SK-N-SH (cell line): ENCODE measurements around the gene MKRN2OS.

ENCODE experiments used
- CHD2 ChIP-seq: fragments of 150-350 bp; IDR thresholded peaks from 2 replicates; pipeline ENCODE4 v1.6.1; 2018; ENCODE audit warnings: low read length; ENCODE audit not compliant: partially characterized antibody
- CTCF ChIP-seq: fragments of 200-600 bp; sonication (generic); IDR thresholded peaks from 2 replicates; pipeline ENCODE4 v1.6.1; 2017; ENCODE audit warnings: antibody characterized with exemption, mild to moderate bottlenecking, moderate library complexity
- EP300 ChIP-seq, 2 experiments: IDR thresholded peaks; 2 replicates each; pipeline versions ENCODE4 v1.4.0 to v1.6.1; 2012; ENCODE audit warnings: borderline replicate concordance in 1 of 2, low read depth in 1 of 2, low read length in 1 of 2
- EZH2phosphoT487 ChIP-seq: fragments of 200-600 bp; sonication (generic); IDR thresholded peaks from 2 replicates; pipeline ENCODE4 v1.6.1; 2017; ENCODE audit warnings: low read depth, mixed run types, mild to moderate bottlenecking, antibody characterized with exemption, moderate library complexity, borderline replicate concordance
- FOSL2 ChIP-seq: IDR thresholded peaks from 2 replicates; pipeline ENCODE4 v1.4.0; 2012; ENCODE audit warnings: low read depth, mild to moderate bottlenecking, moderate library complexity, borderline replicate concordance
- JUND ChIP-seq: IDR thresholded peaks from 2 replicates; pipeline ENCODE4 v1.4.0; 2012
- MEF2A ChIP-seq: IDR thresholded peaks from 2 replicates; pipeline ENCODE4 v1.4.0; 2012; ENCODE audit warnings: low read depth, borderline replicate concordance
- REST ChIP-seq: IDR thresholded peaks from 2 replicates; pipeline ENCODE4 v1.6.1; 2012; ENCODE audit warnings: mild to moderate bottlenecking, low read depth, low read length, moderate library complexity
- SIN3A ChIP-seq: IDR thresholded peaks from 2 replicates; pipeline ENCODE4 v1.6.1; 2012; ENCODE audit warnings: low read depth, mild to moderate bottlenecking, low read length, moderate library complexity, borderline replicate concordance
- USF2 ChIP-seq: fragments of 150-350 bp; IDR thresholded peaks from 2 replicates; pipeline ENCODE4 v1.6.1; 2017; ENCODE audit warnings: antibody characterized with exemption, low read length, low read depth, borderline replicate concordance
- YY1 ChIP-seq: IDR thresholded peaks from 2 replicates; pipeline ENCODE4 v1.4.0; 2012; ENCODE audit warnings: low read depth, mild to moderate bottlenecking

- no peak for TF ChIP-seq USF2
- no peak for TF ChIP-seq CHD2
- TF ChIP-seq EZH2phosphoT487: no peak
- no peak for TF ChIP-seq SIN3A
- TF ChIP-seq YY1: no peak
- no peak for TF ChIP-seq CTCF
- TF ChIP-seq FOSL2: no peak
- no peak for TF ChIP-seq JUND
- TF ChIP-seq REST: no peak
- TF ChIP-seq EP300 (IDR thresholded peaks at IDR 0.05; ENCODE audit: borderline replicate concordance in 1 of 2, low read depth in 1 of 2, low read length in 1 of 2): no peak
- TF ChIP-seq MEF2A: no peak
Observed at GRCh38 chr3:12585970-12586369, 40.7 kb upstream of the MKRN2OS start.
